Testis (tissue), 3 donors: ENCODE data around the gene MRO. TPM values are rescaled to one million over a fixed set of nuclear protein-coding genes. Genes with fewer than 3 reads are reported as not detected.

Source experiments
- DNase-seq: peaks from one replicate; pipeline ENCODE4 v3.0.0-alpha.2; 2019
- H3K27ac ChIP-seq, 2 donors: fragments of 200-600 bp; sonication (generic); one replicate each; pipeline ENCODE4 v1.5.1; 2019
- H3K27me3 ChIP-seq: fragments of 200-600 bp; sonication (generic); one replicate; pipeline ENCODE4 v1.5.1; 2019
- H3K36me3 ChIP-seq: fragments of 200-600 bp; sonication (generic); one replicate; pipeline ENCODE4 v1.5.1; 2017; ENCODE audit warnings: low read depth; ENCODE audit errors: missing control alignments
- H3K4me1 ChIP-seq: fragments of 200-600 bp; sonication (generic); one replicate; pipeline ENCODE4 v1.5.1; 2019
- H3K4me3 ChIP-seq, 2 donors: fragments of 200-600 bp; sonication (generic); one replicate each; pipeline ENCODE4 v1.5.1; 2017 to 2019
- H3K9me3 ChIP-seq: fragments of 200-600 bp; sonication (generic); one replicate; pipeline ENCODE4 v1.5.1; 2017
- POLR2A ChIP-seq: fragments of 450-650 bp; IDR thresholded peaks from one replicate; pipeline ENCODE4 v1.6.1; 2017; ENCODE audit warnings: antibody characterized with exemption, mild to moderate bottlenecking, moderate library complexity
- WGBS, 2 donors: methylation state at CpG; one replicate each; pipeline ENCODE4 v1.1.5; 2018; 5-methylcytosine and 5-hydroxymethylcytosine counted together
- intact Hi-C: fragments of 100-400 bp; cut with DNase I; formaldehyde crosslinking; loops from one replicate; pipeline ENCODE4 v1.15.1; 2023; ENCODE audit warnings: low total_unique reads
- polyA plus RNA-seq: library from polyadenylated mRNA; stranded (reverse); fragments of 350-450 nt; fragmentation: Illumina TruSeq; extraction: RNeasy Lipid Tissue Mini Kit (QIAGEN cat#74804); gene quantifications from one replicate; pipeline ENCODE4 v1.2.3, GENCODE V29; 2014; ENCODE audit warnings: low read depth, low replicate concordance; ENCODE audit not compliant: insufficient read depth
- total RNA-seq, 2 donors: library from RNA; depleted of rRNA; stranded (reverse); fragments of >200 nt; gene quantifications; one replicate each; pipeline ENCODE4 v1.2.3, GENCODE V29; 2016
- TF ChIP-seq, protein P1 (sequence below), 3 experiments: fragments of 450-650 bp in 2 of 3; fragments of 200-600 bp in 1 of 3; sonication (generic) in 1 of 3; IDR thresholded peaks; one replicate each; pipeline ENCODE4 v1.5.1; 2016 to 2019; ENCODE audit warnings: antibody characterized with exemption in 3 of 3, mild to moderate bottlenecking in 2 of 3, moderate library complexity in 1 of 3

The MRO gene
- total and polyA plus RNA-seq, 3 donors from 2014 or later = 87.4 to 134 (median 92.8) TPM

DNA sequence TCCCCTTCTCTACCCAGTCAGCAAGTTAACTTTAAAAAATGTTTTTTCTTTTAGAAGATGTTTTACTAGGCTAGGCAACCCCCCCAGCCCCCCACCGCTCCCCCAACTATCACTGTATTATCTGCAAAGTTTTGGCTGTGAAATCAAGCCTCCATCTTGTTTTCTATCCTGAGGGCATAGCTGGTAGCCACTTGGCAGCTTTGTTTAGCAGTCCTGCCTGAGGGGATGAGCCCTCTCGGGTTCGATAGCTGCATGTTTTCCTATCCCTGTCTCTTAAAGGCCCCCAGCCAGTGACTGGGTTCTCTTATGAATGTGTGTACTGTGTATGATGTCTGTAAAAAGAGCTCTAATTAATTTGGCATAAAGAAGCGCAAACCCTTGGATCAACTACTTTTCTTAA lies 43.4 kb downstream of the MRO start:
- no peaks in the 10 kb centered on the region for H3K4me1 ChIP-seq
- no peaks in the 10 kb centered on the region for H3K36me3 ChIP-seq
- H3K27ac ChIP-seq = no peak overlapping the region
- DNase-seq = no peak
- H3K4me3 ChIP-seq = no peak overlapping the region
- H3K9me3 ChIP-seq = no peaks in the 10 kb centered on the region
- TF ChIP-seq, protein P1, sequence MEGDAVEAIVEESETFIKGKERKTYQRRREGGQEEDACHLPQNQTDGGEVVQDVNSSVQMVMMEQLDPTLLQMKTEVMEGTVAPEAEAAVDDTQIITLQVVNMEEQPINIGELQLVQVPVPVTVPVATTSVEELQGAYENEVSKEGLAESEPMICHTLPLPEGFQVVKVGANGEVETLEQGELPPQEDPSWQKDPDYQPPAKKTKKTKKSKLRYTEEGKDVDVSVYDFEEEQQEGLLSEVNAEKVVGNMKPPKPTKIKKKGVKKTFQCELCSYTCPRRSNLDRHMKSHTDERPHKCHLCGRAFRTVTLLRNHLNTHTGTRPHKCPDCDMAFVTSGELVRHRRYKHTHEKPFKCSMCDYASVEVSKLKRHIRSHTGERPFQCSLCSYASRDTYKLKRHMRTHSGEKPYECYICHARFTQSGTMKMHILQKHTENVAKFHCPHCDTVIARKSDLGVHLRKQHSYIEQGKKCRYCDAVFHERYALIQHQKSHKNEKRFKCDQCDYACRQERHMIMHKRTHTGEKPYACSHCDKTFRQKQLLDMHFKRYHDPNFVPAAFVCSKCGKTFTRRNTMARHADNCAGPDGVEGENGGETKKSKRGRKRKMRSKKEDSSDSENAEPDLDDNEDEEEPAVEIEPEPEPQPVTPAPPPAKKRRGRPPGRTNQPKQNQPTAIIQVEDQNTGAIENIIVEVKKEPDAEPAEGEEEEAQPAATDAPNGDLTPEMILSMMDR (IDR thresholded peaks at IDR 0.05) = no peak
- no peak for TF ChIP-seq POLR2A
- intact Hi-C loops = no loop called here
- WGBS, 2 donors = 68 to 74% methylated on average over 4 of the region's 4 CpGs
- H3K27me3 ChIP-seq = no peaks in the 10 kb centered on the region

DNA sequence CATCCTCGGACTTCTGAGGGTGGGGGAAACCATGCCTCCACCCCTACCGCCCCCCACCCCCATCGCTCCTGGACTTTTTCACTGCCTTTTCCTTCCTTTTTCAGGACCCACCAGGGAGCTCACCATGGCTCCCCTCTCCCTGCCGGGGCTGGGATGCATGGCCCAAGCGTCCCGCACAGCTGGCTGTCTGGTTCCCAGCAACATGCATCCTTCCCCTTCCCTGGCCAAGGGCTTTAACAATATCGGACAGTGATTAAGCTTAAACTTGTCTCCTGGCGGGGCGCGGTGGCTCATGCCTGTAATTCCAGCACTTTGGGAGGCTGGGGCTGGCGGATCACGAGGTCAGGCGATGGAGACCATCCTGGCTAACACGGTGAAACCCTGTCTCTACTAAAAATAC lies 44.1 kb downstream of the MRO start:
- TF ChIP-seq, protein P1 (IDR thresholded peaks at IDR 0.05) = no peak
- no peak for TF ChIP-seq POLR2A
- no peaks in the 10 kb centered on the region for H3K27me3 ChIP-seq
- no peaks in the 10 kb centered on the region for H3K9me3 ChIP-seq
- H3K27ac ChIP-seq = no peak overlapping the region
- no peaks in the 10 kb centered on the region for H3K36me3 ChIP-seq
- whole genome bisulfite sequencing, 2 donors = 61 to 80% methylated on average over 13 to 14 of the region's 14 CpGs
- H3K4me1 ChIP-seq = no peaks in the 10 kb centered on the region
- peak overlapping the region; percentile 21 to 30 for H3K4me3 ChIP-seq
- no peak for DNase-seq
- intact Hi-C loops = no loop called here

DNA sequence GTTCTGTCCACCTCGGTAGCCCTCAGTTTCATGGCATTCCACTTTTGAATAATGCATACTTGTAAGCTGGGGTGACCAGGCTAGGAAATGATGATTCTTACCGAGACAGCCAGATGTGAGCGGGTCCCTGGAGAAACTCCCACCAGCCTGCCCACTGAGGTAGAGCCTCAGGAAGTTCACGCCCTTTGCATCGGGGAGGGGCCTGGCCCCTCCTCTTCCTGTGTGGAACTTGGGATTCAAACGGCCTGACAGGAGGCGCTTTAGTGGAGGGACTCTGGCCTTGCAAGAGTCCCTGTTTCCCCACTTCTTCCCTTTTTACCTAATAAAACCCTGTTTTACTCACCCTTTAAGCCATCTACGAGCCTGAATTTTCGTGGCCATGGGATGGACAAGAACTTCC lies 44.6 kb downstream of the MRO start:
- Histone ChIP-seq H3K36me3 (no peaks in the 10 kb centered on the region), H3K9me3 (no peaks in the 10 kb centered on the region), H3K4me3 (peak overlapping the region; percentile 21 to 30), H3K4me1 (no peaks in the 10 kb centered on the region), H3K27me3 (no peaks in the 10 kb centered on the region), H3K27ac (no peak overlapping the region)
- intact Hi-C loops = no loop called here
- TF ChIP-seq, protein P1 (IDR thresholded peaks at IDR 0.05) = no peak
- no peak for TF ChIP-seq POLR2A
- peak; percentile 60 for DNase-seq
- 41 to 77% methylated on average over 9 of the region's 9 CpGs for WGBS, 2 donors

DNA sequence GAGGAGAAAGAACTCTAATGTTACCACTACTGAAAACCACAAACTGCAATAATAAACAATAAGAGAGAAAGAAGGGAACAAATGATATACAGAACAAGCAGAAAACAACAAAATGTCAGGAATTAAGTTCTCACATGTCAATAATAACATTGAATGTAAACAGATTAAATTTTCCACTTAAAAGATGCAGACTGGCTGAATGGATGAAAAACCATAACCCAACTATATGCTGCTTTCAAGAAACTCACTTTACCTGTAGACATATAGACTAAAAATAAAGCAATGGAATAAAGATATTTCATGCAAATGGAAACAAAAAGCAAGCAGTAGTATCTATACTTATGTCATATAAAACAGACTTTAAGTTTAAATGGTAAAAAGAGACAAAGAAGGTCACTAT lies 50.4 kb downstream of the MRO start:
- no peak for TF ChIP-seq POLR2A
- TF ChIP-seq, protein P1 (IDR thresholded peaks at IDR 0.05) = no peak
- Histone ChIP-seq H3K27ac (no peak overlapping the region), H3K4me1 (no peaks in the 10 kb centered on the region), H3K27me3 (no peaks in the 10 kb centered on the region), H3K9me3 (no peaks in the 10 kb centered on the region), H3K36me3 (no peaks in the 10 kb centered on the region), H3K4me3 (no peak overlapping the region)
- no peak for DNase-seq
- intact Hi-C loops = no loop called here

DNA sequence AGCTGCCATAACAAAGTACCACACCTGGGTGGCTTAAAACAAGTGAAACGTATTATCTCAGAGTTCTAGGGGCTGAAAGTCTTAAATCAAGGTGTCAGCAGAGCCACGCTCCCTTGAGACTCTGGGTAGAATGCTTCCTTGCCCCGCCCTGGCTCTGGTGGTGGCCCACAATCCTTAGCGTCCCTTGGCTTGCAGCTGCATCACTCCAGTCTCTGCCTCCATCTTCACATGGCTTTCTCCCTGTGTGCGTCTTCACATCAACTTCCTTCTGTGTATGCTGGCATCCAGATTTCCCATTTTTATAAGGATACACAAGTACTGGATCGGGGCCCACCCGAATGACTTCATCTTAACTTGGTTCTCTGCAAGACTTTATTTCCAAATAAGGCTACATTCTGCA lies 62.5 kb downstream of the MRO start:
- Histone ChIP-seq H3K27me3 (no peaks in the 10 kb centered on the region), H3K9me3 (no peaks in the 10 kb centered on the region), H3K27ac (no peak overlapping the region), H3K4me3 (no peak overlapping the region), H3K36me3 (no peaks in the 10 kb centered on the region), H3K4me1 (no peaks in the 10 kb centered on the region)
- intact Hi-C loops = no loop called here
- no peak for TF ChIP-seq POLR2A
- TF ChIP-seq, protein P1 (IDR thresholded peaks at IDR 0.05) = no peak
- 90 to 91% methylated on average over 7 of the region's 7 CpGs for WGBS, 2 donors
- no peak for DNase-seq
